Left forelimb (tissue), 1 donor: ENCODE measurements around the gene AHRR.
"Not testable (repeated sequence)": the region's sequence is repeated elsewhere in the genome, so short reads cannot be mapped to it uniquely, and the experiment has no call there.

Experiments used
- DNase-seq: peaks from one replicate; pipeline ENCODE4 v3.0.0-alpha.2; 2018; ENCODE audit warnings: low spot score

Gene AHRR

DNA sequence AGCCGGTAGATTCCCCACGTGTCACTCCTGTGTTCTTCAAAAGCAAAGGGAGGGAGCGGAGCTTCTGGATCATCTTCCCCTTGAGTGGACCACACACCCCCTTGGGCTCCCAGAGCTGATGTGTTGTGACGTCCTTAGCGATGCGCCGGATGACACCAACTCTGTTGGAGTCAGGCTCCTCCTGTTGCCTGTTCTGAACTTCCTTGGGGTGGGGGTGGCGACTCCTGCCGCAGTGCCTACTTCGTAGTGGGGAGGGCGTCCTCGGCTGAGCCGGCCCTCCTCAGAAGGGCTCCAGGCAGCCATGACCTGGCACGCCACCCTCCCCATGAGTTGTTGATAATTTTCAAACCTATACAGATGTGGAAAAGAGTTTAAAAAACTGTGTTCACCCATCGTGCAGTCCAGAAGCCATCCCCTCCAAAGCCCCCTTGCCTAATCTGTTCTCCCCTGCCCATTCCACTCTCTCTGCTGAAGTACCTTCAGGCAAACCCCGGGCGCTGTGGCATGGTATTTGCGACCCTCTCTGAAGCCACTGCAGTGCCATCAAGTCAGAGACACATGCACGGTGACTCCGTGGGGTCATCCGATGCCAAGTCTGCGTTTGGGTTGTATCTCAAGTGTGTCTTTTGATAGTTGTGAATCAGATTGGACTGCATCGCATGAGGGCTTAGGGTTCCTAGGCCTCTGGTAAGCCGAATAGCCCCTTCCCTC is 138.2 kb downstream of the AHRR start:
- no peak for DNase-seq

DNA sequence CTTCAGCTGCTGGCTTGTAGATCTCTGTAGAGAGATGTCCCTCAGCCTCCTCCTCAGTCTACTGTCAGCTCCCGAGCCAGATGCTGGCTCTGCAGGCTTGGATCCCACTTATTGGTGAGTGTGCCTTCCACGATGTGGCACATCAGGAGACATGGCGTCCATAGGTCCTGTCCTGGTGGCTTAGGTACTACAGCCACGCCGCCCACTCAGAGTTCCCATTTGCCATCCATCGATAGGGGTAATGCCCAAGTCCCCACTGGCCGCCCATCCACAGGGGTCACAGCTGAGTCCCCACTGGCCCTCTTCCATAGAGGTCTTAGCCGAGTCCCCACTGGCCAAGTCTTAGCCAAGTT is 138.7 kb downstream of the AHRR start:
- DNase-seq: peak; percentile 61

DNA sequence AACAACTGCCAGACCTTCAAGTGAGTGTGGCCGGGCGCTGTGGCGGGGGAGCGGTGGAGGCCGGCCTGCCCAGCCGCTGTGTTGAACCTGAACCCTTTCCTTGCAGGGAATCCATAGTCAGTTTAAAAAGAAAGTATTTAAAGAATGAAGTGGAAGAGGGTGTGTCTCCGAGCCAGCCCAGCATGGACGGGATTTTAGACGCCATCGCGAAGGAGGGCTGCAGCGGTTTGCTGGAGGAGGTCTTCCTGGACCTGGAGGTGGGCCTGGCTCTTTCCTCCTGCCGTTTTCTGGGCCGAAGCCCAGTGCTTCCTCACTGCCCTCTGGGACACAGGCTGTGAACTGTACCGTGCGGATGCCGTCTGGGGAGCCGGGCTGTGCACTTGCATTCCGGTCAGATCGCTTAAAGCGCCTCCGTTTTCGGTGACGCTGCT is 140.6 kb downstream of the AHRR start:
- no peak for DNase-seq

DNA sequence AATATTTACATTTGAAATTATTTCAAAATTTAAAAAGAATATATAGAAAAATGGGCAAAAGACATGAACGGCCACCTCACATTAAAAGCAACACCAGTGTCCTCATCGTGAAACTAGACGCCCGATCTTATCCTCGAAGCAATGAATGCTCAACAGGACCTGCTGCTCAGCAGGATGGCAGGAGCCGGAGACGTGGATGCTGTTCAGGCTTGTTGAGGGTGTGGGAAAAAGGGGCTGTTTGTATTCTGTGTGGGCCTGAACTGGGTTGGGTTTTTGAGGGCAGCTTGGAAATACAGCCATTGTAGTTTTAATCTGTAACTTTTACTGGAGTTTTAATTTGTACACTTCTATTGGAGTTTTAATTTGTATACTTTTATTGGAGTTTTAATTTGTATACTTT is 141.8 kb downstream of the AHRR start:
- no peak for DNase-seq

DNA sequence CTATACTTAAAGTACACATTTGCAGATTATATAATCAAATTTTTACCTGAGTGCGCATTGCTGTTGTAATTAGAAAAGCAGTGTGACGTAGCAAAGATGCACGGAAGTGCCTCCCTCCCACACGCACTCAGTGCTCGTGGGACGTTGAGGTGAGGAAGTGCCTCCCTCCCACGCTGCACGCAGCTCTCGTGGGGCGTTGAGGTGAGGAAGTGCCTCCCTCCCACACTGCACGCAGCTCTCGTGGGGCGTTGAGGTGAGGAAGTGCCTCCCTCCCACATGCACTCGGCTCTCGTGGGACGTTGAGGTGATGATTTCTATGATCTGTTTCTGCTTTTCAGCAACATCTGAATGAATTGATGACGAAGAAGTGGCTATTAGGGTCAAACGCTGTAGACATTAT is 142.4 kb downstream of the AHRR start:
- DNase-seq: no peak

DNA sequence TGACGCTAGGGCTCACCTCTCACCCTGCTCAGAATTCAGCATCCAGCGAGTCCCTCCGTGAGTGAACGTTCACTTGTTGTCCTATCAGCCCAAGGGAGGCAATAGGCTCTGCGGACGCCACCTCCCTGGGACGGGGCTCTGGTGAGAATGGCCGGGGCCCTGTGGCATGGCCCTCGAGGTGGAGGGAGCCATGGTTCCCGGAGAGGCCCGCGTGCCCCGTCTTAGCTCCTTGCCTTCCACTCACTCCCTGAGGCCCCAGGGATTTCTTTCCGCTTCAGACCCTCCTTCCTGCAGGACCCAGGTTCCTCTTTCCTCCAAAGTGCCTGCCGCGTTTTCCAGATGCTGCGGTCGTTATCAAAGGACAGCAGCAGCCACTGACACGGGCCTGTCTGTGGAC is 142.9 kb downstream of the AHRR start:
- no peak for DNase-seq

DNA sequence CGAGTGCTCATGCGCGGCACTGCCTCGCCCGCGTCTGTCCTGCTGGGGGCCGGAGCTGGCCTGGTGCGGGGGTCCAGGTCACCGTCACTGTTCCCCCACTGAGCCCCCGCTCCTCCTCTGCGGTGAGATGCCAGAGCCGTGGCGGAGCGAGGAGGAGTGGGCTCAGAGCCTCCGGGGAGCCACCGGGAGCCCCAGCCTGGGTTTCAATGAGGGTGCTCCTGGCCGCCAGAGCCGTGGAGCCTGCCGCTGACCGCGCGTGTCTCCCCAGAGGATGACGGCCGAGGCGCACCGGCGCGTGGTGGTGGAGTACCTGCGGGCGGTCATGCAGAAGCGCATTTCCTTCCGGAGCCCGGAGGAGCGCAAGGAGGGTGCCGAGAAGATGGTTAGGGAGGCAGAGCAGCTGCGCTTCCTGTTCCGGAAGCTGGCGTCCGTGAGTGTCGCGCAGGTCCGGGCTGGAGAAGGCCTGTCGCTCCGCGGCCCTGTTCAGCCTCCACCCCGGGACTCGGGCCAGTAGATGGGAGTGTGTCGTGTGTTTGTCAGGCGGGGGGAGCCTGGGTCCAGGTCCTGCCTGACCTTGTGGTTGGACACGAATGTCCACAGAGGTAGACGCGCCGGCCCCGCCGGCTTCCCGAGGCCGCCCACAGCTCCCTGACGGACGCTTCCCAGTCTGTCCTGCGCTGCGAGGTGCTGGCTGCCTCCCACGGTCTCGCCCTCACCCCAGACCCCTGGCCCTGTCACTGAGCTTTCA is 143.5 kb downstream of the AHRR start:
- no peak for DNase-seq

DNA sequence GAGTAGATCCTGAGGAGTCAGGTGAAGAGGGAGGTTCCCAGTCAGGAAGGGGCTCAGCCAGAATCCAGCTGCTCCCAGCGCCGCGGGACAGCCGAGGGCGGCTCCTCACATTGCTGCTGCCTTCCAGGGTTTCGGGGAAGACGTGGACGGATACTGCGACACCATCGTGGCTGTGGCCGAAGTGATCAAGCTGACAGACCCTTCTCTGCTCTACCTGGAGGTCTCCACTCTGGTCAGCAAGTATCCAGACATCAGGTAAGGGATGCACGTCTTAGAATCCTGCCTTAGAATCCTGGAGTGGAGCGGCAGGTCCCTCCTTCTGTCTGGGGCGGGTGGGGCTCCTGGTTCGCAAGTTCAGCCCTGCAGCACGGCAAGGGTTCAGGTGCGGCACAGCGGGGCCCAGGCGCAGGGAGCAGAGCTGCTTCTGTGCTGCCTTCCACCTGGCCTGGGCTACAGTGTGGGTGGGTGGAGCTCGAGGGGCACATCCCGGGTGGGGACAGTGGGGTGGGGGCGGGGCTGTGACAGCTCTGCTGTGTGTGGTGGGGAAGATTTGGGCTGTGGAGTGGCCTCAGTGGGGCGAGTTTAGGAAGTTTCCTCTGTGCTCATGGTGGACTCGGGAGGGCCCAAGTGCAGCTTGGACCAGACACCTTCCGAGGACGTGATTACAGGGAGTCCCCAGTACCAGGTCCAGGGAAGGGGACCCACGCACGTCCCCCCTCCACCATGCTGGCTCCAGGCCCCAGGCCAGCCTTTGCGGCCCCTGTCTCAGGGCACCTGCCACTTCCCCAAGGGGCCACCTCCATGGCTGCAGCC is 144.3 kb downstream of the AHRR start:
- no peak for DNase-seq

DNA sequence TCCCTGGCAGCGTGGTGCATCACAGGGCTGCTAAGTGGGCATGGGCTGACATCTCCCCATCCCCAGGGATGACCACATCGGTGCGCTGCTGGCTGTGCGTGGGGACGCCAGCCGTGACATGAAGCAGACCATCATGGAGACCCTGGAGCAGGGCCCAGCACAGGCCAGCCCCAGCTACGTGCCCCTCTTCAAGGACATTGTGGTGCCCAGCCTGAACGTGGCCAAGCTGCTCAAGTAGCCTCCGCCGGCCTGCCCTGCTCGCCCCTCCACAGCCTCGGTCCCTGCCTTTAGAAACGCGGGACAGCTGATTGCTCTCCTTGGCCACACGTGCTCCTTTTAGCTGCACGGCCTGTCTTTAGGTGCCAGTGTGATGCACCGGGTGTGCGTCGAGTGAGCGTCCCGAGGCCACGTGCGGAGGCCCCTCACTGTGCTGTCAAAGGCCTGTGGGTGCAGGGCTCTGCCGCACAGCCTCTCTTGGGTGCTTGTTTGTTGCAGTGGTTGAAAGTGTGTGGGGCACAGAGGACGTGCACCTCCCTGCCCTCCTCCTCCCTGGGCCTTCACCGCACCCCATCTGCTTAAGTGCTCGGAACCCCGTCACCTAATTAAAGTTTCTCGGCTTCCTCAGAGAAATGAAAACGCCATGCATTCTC is 145.3 kb downstream of the AHRR start:
- DNase-seq: no peak

DNA sequence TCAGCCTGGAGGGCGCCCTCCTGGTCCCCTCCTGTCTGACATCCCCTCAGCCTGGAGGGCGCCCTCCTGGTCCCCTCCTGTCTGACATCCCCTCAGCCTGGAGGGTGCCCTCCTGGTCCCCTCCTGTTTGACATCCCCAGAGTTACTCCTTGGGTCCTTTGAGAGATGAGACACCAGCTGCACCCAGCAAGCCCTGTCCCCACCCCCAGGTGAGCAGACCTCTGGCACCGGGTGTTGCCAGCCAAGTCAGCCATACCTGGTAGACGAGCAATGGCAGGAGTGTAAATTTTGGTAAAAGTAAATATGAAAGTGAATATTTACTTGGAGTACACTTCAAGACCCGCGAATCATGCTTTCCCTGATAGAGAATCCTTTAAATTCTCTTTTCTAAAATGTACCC is 146.9 kb downstream of the AHRR start:
- DNase-seq: no peak

DNA sequence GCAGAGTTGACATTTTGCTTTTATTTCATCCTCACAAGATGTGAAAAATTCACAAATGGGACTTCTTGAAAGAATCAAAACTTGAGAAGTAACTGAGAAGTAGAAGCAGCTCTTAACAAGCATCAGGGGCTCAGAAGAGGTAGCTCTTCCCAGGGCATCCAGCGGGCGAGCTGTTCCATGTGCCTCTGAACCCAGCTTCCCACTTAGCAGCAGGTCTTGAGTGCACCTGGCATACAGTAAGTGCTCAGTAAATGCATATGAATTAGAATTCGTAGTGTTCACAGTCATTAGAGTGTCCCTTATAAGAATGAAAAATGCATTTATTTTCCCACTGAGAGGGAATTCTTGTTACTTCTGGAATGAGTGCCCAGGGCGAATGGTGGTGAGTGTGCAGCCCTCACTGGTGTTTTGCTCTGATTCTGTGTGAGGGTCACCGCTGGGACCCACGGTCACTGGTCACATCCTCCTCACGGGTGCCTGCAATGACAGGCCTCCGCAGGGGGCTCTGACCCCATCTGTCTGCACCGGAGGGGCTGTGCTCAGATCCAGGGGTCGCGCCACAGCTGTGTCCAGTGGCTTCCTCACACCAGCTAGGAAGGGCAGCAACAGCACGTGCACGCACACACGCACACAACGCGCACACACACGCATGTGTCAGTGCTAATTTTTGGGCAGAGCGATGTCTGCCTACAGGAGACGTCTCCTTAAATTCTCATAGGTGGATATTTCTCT is 148.4 kb downstream of the AHRR start:
- no peak for DNase-seq

DNA sequence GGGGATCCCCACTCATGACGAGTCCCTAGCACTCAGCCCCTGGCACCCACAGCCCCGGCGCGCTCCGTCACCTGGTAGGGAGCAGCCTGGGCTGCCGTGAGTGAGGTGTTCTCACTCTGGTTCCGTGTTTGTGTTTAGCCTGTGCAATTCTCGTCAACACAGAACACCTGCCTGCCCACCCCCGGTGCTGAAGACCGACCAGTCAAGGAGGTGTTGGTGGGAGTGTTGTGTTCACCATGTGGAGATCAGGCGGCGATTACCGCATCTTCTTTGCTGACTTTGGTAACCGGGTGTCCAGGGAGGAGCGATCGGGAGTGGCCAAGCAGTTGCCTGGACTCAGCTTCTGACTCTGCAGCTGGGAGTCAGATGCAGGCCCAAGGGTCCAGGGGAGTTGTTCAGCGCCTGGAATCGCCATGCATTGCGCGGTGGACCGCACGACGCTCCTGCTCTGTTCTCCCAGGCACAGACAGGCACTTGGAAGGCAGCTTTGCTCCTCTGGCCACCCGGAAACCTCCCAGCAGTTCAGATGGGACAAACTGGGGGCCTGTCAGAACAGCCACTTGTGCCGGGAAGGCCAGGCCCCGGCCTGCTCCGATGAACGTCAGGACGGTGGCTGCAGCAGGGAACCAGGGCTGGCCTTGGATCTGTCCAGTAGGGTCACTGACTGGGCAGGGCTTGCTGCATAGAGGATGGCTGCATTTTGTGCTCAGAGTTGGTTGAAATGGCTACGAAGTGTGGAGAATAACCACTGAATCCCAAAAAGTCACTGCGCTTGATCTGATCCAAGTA is 149.6 kb downstream of the AHRR start:
- DNase-seq: no peak

DNA sequence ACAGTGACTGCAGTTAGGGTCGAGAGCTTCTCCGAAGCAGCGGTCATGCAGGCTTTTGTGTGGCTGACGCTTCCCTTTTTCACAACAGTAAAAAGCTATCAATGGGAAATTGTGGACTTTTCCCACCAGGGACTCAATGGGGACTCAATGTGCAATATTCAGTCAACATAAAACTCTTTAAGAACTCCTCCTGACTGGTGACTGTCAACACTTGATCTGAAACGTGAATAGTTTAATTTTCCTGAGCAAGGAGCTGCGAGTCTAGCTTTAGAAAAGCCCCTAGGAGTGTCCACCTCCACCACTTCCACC is 150.2 kb downstream of the AHRR start:
- DNase-seq: no peak

DNA sequence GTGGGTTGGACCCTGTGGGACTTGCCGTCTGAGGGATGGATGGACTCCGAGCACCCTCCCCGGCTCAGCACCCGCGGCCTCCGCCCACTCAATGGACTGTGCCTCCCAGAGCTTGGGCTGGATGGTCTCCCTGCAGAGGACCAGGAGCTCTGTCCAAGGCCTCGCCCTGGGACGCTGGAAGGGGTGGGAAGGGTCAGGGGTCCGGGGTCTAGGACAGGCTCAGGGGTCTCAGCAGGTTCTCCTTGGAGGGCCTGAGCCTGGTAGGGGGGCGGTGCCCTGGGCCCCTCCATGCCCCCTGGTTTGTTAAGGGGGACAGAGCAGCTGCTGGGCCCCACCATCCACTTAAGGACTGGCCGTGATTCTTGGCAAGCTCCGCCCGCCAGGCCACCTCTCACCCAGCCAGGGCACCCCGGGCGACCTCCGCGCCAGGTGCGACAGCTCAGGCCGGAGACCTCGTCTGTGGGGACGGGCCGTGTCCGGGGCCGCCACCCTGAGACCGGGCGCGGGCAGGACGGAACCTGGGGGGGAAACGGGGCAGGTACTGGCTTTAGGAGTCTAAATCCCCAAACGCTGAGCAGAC is 150.7 kb downstream of the AHRR start:
- DNase-seq: no peak

DNA sequence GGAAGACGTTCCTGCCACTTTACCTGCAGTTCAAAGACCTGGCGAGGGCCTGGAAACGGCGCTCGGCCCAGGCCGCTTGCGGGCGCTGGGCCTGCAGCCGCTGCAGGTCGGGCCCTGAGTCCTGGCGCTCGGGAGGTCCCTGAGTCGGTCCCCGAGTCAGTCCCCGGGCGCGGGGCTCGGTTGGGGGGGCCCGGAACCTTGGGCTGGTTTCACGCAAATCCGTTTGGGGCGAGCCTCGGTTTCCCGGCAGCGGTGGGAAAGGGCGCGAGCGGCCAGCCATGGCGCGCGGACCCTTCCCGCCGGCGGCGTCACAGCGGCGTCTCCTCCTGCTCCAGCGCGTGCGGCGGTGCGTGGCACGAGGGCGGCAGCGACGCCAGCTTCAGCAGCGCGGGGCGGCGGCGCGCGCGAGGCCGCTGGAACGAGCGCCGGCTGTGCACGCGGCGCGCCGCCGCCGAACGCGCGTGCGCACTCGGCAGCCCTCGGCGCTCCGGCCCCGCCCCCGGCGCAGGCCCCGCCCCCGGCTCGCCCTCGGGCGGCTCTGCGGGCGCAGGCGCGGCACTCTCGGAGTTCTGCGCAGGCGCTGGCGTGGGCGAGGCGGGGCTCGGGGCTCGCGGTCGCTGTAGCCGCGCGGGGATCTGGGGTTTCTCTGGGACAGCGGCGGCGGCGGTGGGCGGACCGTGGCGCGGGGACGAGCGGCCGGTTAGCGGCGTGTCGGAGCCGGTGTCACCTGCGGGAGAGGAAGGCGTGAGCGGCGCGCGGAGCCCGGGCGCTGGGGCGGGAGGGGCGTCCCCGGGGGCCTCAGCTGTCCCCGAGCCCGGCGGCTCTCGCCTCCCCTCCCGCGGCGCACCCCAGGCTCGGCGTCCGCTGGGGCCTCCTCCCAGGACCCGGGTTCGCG is 151.4 kb downstream of the AHRR start:
- peak; percentile 91 for DNase-seq

DNA sequence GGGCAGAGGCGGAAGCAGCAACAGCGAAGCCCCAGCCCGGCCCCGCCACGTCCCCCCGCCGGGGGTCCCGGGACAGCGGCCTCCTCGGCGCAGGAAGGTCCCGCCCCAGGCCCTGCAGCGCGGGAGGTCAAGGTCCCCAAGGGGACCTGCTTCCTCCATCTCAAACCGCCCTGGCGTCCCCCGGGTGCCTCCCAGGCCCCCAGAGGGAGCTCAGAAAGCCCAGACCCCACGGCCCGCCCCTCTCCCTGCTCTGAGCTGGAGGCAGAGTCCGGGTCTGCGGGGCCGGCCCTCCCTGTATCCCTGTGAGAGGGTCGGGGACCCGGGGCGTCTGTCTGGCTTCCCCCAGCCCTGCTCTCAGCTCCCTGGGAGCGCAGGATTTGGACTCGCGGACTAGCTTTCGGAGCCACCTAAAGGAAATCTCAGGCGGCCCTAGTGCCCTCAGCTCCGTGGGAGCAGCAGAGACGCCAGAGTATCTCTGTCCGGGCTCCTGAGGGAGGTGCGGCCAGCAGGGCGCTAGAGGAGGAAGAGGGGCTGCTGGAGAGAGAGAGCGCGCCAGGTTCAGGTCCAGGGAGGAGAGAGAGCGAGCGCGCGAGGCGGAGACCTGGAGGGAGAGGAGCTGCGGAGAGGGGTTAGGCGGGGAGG is 152.2 kb downstream of the AHRR start:
- no peak for DNase-seq

DNA sequence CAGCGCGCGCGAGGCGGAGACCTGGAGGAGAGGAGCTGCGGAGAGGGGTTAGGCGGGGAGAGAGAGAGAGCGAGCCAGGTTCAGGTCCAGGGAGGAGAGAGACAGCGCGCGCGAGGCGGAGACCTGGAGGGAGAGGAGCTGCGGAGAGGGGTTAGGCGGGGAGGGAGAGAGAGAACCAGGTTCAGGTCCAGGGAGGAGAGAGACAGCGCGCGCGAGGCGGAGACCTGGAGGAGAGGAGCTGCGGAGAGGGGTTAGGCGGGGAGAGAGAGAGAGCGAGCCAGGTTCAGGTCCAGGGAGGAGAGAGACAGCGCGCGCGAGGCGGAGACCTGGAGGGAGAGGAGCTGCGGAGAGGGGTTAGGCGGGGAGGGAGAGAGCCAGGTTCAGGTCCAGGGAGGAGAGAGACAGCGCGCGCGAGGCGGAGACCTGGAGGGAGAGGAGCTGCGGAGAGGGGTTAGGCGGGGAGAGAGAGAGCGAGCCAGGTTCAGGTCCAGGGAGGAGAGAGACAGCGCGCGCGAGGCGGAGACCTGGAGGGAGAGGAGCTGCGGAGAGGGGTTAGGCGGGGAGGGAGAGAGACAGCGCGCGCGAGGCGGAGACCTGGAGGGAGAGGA is 152.8 kb downstream of the AHRR start:
- DNase-seq: not testable (repeated sequence)

DNA sequence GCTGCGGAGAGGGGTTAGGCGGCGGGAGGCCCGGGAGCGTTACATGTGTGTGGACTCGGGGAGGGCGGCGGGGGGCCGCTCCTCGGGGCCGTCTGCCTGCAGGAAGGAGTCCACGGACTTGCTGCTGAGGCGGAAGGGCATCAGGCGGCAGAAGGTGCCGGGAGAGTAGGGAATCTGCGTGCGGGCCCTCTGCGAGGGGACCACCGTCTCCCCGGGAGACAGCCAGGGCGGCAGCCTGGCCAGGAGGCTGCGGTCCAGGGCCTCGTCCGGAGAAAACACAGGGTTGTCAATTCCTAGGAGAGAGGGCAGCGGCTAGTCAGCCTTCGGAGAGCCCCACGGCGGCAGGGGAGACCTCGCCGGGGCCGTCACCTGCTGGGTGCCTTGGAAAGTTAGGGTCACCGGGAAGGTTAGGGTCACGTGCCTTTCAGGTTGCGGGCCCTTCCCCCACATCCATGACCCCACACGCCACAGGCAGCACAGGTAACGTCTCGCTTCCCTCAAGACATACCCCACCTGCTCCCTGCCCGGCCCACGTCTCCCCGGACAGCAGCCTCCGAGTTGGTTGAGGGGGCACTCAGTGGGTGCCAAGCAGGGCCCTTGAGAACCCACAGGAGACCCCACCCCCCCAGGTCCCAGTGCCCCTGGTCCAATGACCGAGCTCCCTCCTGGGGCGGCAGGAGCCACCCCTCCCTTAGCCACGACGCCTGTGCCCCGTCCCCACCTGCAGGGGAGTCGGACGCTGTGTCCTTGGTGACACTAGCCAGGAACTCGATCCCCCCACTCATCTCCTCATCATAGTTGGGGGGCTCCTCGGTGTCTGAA is 153.5 kb downstream of the AHRR start:
- no peak for DNase-seq
